Transverse colon (tissue), 4 donors: ENCODE results near the gene TGFBI. TPM values are rescaled to one million over a fixed set of nuclear protein-coding genes. Genes with fewer than 3 reads are reported as not detected.

ENCODE experiments used
- DNase-seq: peaks from one replicate; pipeline ENCODE4 v3.0.0-alpha.2; 2019
- H3K27ac ChIP-seq, 4 donors: fragments of 200-600 bp; sonication (generic); 2 replicates each; pipeline ENCODE4 v1.5.1; 2016 to 2018; ENCODE audit warnings: inconsistent platforms in 4 of 4
- H3K27me3 ChIP-seq: fragments of 200-600 bp; sonication (generic); 2 replicates; pipeline ENCODE4 v1.5.1; 2017; ENCODE audit warnings: inconsistent platforms
- H3K36me3 ChIP-seq, 4 donors: fragments of 200-600 bp; sonication (generic); 2 replicates each; pipeline ENCODE4 v1.5.1; 2017 to 2019; ENCODE audit warnings: inconsistent platforms in 4 of 4
- H3K4me1 ChIP-seq, 4 donors: fragments of 200-600 bp; sonication (generic); 2 replicates each; pipeline ENCODE4 v1.5.1; 2017 to 2020; ENCODE audit warnings: inconsistent platforms in 4 of 4
- H3K4me3 ChIP-seq, 4 donors: fragments of 200-600 bp; sonication (generic); 1 replicate in 1 of 4; 2 replicates in 3 of 4; pipeline versions ENCODE4 v1.5.1 to v1.6.1; 2017 to 2019; ENCODE audit warnings: inconsistent platforms in 4 of 4
- H3K9me3 ChIP-seq, 2 donors: fragments of 200-600 bp; sonication (generic); 2 replicates each; pipeline ENCODE4 v1.5.1; 2017 to 2019; ENCODE audit warnings: inconsistent platforms in 2 of 2
- CTCF ChIP-seq, 5 experiments: fragments of 200-600 bp in 3 of 5; fragments of 450-650 bp in 2 of 5; sonication (generic) in 3 of 5; IDR thresholded peaks; 1 replicate in 2 of 5; 2 replicates in 3 of 5; pipeline ENCODE4 v1.5.1; 2016 to 2017; ENCODE audit warnings: antibody characterized with exemption in 5 of 5, inconsistent platforms in 3 of 5, mild to moderate bottlenecking in 2 of 5, moderate library complexity in 1 of 5
- EP300 ChIP-seq: sonication (generic); formaldehyde crosslinking; IDR thresholded peaks from one replicate; pipeline ENCODE4 v1.6.1; 2017; ENCODE audit warnings: antibody characterized with exemption, low read depth
- POLR2A ChIP-seq: fragments of 450-650 bp; IDR thresholded peaks from one replicate; pipeline ENCODE4 v1.6.1; 2016; ENCODE audit warnings: antibody characterized with exemption, mild to moderate bottlenecking, moderate library complexity
- POLR2AphosphoS5 ChIP-seq, 3 donors: sonication (generic); formaldehyde crosslinking; IDR thresholded peaks; one replicate each; pipeline ENCODE4 v1.6.1; 2016; ENCODE audit warnings: antibody characterized with exemption in 3 of 3
- WGBS, 2 donors: methylation state at CpG; one replicate each; pipeline ENCODE4 v1.1.5; 2018; ENCODE audit warnings: low coverage in 1 of 2; 5-methylcytosine and 5-hydroxymethylcytosine counted together
- in situ Hi-C, 4 donors: fragments of 200-750 bp; cut with MboI; loops; one replicate each; pipeline versions ENCODE4 v1.15.0 to v1.15.1; 2017; ENCODE audit warnings: low sequenced_read_pairs in 3 of 4, low pct_ligation_motif_present in 1 of 4, low pct_unique_long_range_greater_than_20kb in 1 of 4
- intact Hi-C: fragments of 100-400 bp; cut with DNase I; formaldehyde crosslinking; loops from one replicate; pipeline ENCODE4 v1.15.1; 2023; ENCODE audit warnings: low total_unique reads
- total RNA-seq, 4 donors: library from RNA; depleted of rRNA; stranded (reverse); fragments of >200 nt; gene quantifications; one replicate each; pipeline ENCODE4 v1.1.0, GENCODE V29; 2016

The TGFBI gene
- total RNA-seq, 4 donors from 2014 or later = 22.4 to 79.6 (median 29.8) TPM

- DNase-seq = no peak
- peaks cover 7 to 27% (median 21%) of the 10 kb centered on the region in 4 donors for H3K4me1 ChIP-seq
- 80% methylated on average over 3 of the region's 3 CpGs; no CpG with 5 or more reads in 1 of the 2 donors for WGBS, 2 donors
- H3K36me3 ChIP-seq = no peaks in the 10 kb centered on the region
- in situ Hi-C loops (no loop called here), intact Hi-C loops (no loop called here)
- peaks cover 9% of the 10 kb centered on the region for H3K27me3 ChIP-seq
- no peak overlapping the region for H3K4me3 ChIP-seq
- H3K27ac ChIP-seq = peak overlapping the region in 1 of 4 donors; percentile 75
- H3K9me3 ChIP-seq = no peaks in the 10 kb centered on the region
- TF ChIP-seq POLR2A (no peak), POLR2AphosphoS5 (IDR thresholded peaks at IDR 0.05) (no peak), CTCF (IDR thresholded peaks at IDR 0.05) (no peak), EP300 (no peak)
Measured at GRCh38 chr5:136028090-136028489, 698 bp upstream of the TGFBI start.

GRCh38 chr5:136030252-136030651 is 1.5 kb downstream of the TGFBI start:
- H3K27me3 ChIP-seq = peaks cover 9% of the 10 kb centered on the region
- no peak for DNase-seq
- no peaks in the 10 kb centered on the region for H3K36me3 ChIP-seq
- no peaks in the 10 kb centered on the region for H3K9me3 ChIP-seq
- intact Hi-C loops (no loop called here), in situ Hi-C loops (no loop called here)
- H3K27ac ChIP-seq = peak overlapping the region; percentile 15 to 75 (median 73)
- peak overlapping the region in 1 of 4 donors; percentile 56 for H3K4me3 ChIP-seq
- TF ChIP-seq CTCF (IDR thresholded peaks at IDR 0.05) = no peak
- TF ChIP-seq POLR2A = no peak
- TF ChIP-seq EP300 = no peak
- no peak for TF ChIP-seq POLR2AphosphoS5 (IDR thresholded peaks at IDR 0.05)
- 57% methylated on average over 2 of the region's 2 CpGs; no CpG with 5 or more reads in 1 of the 2 donors for WGBS, 2 donors
- H3K4me1 ChIP-seq = peaks cover 4 to 28% (median 16%) of the 10 kb centered on the region in 4 donors

GRCh38 chr5:136030956-136031611 is 2.3 kb downstream of the TGFBI start:
- Histone ChIP-seq H3K27ac (peak overlapping the region in 3 of 4 donors; percentile 72 to 75 (median 74)), H3K9me3 (no peaks in the 10 kb centered on the region), H3K4me1 (peaks cover 4 to 31% (median 17%) of the 10 kb centered on the region in 4 donors), H3K27me3 (peaks cover 9% of the 10 kb centered on the region), H3K4me3 (peak overlapping the region in 1 of 4 donors; percentile 56), H3K36me3 (no peaks in the 10 kb centered on the region)
- no peak for DNase-seq
- WGBS, 2 donors = 70 to 72% methylated on average over 7 to 8 of the region's 8 CpGs
- TF ChIP-seq CTCF (IDR thresholded peaks at IDR 0.05) = no peak
- no peak for TF ChIP-seq POLR2AphosphoS5 (IDR thresholded peaks at IDR 0.05)
- no peak for TF ChIP-seq POLR2A
- no peak for TF ChIP-seq EP300
- in situ Hi-C loops = no loop called here
- intact Hi-C loops = no loop called here

GRCh38 chr5:136031711-136032110 is 2.9 kb downstream of the TGFBI start:
- 78% methylated on average over 6 of the region's 6 CpGs; no CpG with 5 or more reads in 1 of the 2 donors for WGBS, 2 donors
- no peak for DNase-seq
- Histone ChIP-seq H3K27me3 (peaks cover 9% of the 10 kb centered on the region), H3K36me3 (no peaks in the 10 kb centered on the region), H3K4me1 (peaks cover 8 to 37% (median 21%) of the 10 kb centered on the region in 4 donors), H3K9me3 (no peaks in the 10 kb centered on the region), H3K27ac (peak overlapping the region in 3 of 4 donors; percentile 35 to 75 (median 74)), H3K4me3 (no peak overlapping the region)
- in situ Hi-C loops (no loop called here), intact Hi-C loops (no loop called here)
- TF ChIP-seq EP300 (no peak), POLR2AphosphoS5 (IDR thresholded peaks at IDR 0.05) (no peak), CTCF (IDR thresholded peaks at IDR 0.05) (no peak), POLR2A (no peak)
